GM19043 (cell line): ENCODE results near the gene SIRT3.
A peak's percentile ranks its signal among the peaks of the same experiment; 100 is the strongest.
"Not testable (repeated sequence)": the region's sequence is repeated elsewhere in the genome, so short reads cannot be mapped to it uniquely, and the experiment has no call there.

ENCODE experiments used
- ATAC-seq: cut with Tn5 transposase; IDR thresholded peaks from one replicate; pipeline ENCODE4 v1.9.1; 2021; ENCODE audit warnings: low read depth; ENCODE audit not compliant: unreplicated experiment

Gene SIRT3

GRCh38 chr11:205221-206001, 30.7 kb downstream of the SIRT3 start:
- ATAC-seq = no peak

- no peak for ATAC-seq
These were observed 31.5 kb downstream of the SIRT3 start for GRCh38 chr11:204587-205109.

GRCh38 chr11:203945-204586, 32.1 kb downstream of the SIRT3 start:
- ATAC-seq = no peak

- ATAC-seq = no peak
These were observed 32.8 kb downstream of the SIRT3 start for GRCh38 chr11:203056-203944.

GRCh38 chr11:202490-202889, 33.7 kb downstream of the SIRT3 start:
- no peak for ATAC-seq

- no peak for ATAC-seq
These were observed 34.2 kb downstream of the SIRT3 start for GRCh38 chr11:201966-202365.

GRCh38 chr11:200224-201003, 35.7 kb downstream of the SIRT3 start:
- no peak for ATAC-seq

- ATAC-seq = no peak
These were observed 36.4 kb downstream of the SIRT3 start for GRCh38 chr11:199782-200181.

- no peak for ATAC-seq
These were observed 37.0 kb downstream of the SIRT3 start for GRCh38 chr11:199004-199581.

- ATAC-seq = no peak
These were observed 37.8 kb downstream of the SIRT3 start for GRCh38 chr11:198236-198806.

GRCh38 chr11:197741-198235, 38.4 kb downstream of the SIRT3 start:
- no peak for ATAC-seq

GRCh38 chr11:196786-197731, 39.1 kb downstream of the SIRT3 start:
- ATAC-seq = no peak

GRCh38 chr11:193481-193880, 42.7 kb downstream of the SIRT3 start:
- ATAC-seq = not testable (repeated sequence)

- not testable (repeated sequence) for ATAC-seq
These were observed 43.4 kb downstream of the SIRT3 start, which contains the start of gene SCGB1C1 for GRCh38 chr11:192674-193128. TSS of gene SCGB1C1 (plus strand) at chr11:193078. CDS start at chr11:193100, 22 bp downstream.

GRCh38 chr11:191490-192478, 44.4 kb downstream of the SIRT3 start:
- not testable (repeated sequence) for ATAC-seq

- ATAC-seq = not testable (repeated sequence)
These were observed 45.6 kb downstream of the SIRT3 start for GRCh38 chr11:190546-190945.

- peak; percentile 71 for ATAC-seq
These were observed 46.3 kb downstream of the SIRT3 start for GRCh38 chr11:189843-190311.
